MM.1S (cell line): ENCODE results near the gene DPM2.

Experiments
- DNase-seq: peaks from one replicate; pipeline ENCODE4 v3.0.0-alpha.2; 2015
- H2AFZ ChIP-seq: fragments of 300-600 bp; sonication (generic); 2 replicates; pipeline ENCODE4 v1.6.0; 2016; ENCODE audit warnings: antibody characterized with exemption, low read length
- H3F3A ChIP-seq: fragments of 300-600 bp; sonication (generic); 2 replicates; pipeline ENCODE4 v1.6.1; 2016; ENCODE audit warnings: mild to moderate bottlenecking, antibody characterized with exemption, low read length, moderate library complexity, mixed read lengths; ENCODE audit not compliant: insufficient read depth
- H3K27ac ChIP-seq: fragments of 300-600 bp; sonication (generic); 2 replicates; pipeline ENCODE4 v1.5.1; 2016; ENCODE audit warnings: mild to moderate bottlenecking, low read length
- H3K27me3 ChIP-seq: fragments of 300-600 bp; sonication (generic); replicated peaks from 2 replicates; pipeline ENCODE4 v1.6.0; 2016; ENCODE audit warnings: low read length; ENCODE audit not compliant: insufficient read depth
- H3K36me3 ChIP-seq: fragments of 300-600 bp; sonication (generic); replicated peaks from 2 replicates; pipeline ENCODE4 v1.6.1; 2016; ENCODE audit warnings: mild to moderate bottlenecking, low read length, mixed read lengths; ENCODE audit not compliant: insufficient read depth
- H3K4me1 ChIP-seq: fragments of 300-600 bp; sonication (generic); 2 replicates; pipeline ENCODE4 v1.6.1; 2016; ENCODE audit warnings: low read length, mixed read lengths
- H3K4me2 ChIP-seq: fragments of 300-600 bp; sonication (generic); 2 replicates; pipeline ENCODE4 v1.6.0; 2016; ENCODE audit warnings: low read depth, low read length
- H3K4me3 ChIP-seq: fragments of 300-600 bp; sonication (generic); 2 replicates; pipeline ENCODE4 v1.5.1; 2016; ENCODE audit warnings: low read length, mixed read lengths
- H3K79me2 ChIP-seq: fragments of 300-600 bp; sonication (generic); 2 replicates; pipeline ENCODE4 v1.6.1; 2016; ENCODE audit warnings: mixed run types, low read length, mixed read lengths
- H3K9ac ChIP-seq: fragments of 300-600 bp; sonication (generic); 2 replicates; pipeline ENCODE4 v1.6.1; 2016; ENCODE audit warnings: low read length, mixed read lengths
- H3K9me2 ChIP-seq: fragments of 300-600 bp; sonication (generic); replicated peaks from 2 replicates; pipeline ENCODE4 v1.6.1; 2016; ENCODE audit warnings: mild to moderate bottlenecking, low read length, mixed read lengths; ENCODE audit not compliant: insufficient read depth
- H3K9me3 ChIP-seq: fragments of 300-600 bp; sonication (generic); replicated peaks from 2 replicates; pipeline ENCODE4 v1.6.1; 2016; ENCODE audit warnings: mild to moderate bottlenecking, low read length, mixed read lengths; ENCODE audit not compliant: insufficient read depth
- H4K20me1 ChIP-seq: fragments of 300-600 bp; sonication (generic); 2 replicates; pipeline ENCODE4 v1.6.1; 2016; ENCODE audit warnings: mild to moderate bottlenecking, low read length, moderate library complexity, mixed read lengths; ENCODE audit not compliant: insufficient read depth
- EZH2 ChIP-seq: fragments of 300-600 bp; sonication (generic); optimal IDR thresholded peaks from 2 replicates; pipeline ENCODE3; 2017; ENCODE audit warnings: low read depth, mild to moderate bottlenecking, antibody characterized with exemption, low read length, mixed read lengths
- EZH2phosphoT487 ChIP-seq: fragments of 300-600 bp; sonication (generic); IDR thresholded peaks from 2 replicates; pipeline ENCODE4 v1.6.1; 2018; ENCODE audit warnings: antibody characterized with exemption, low read length
- TF ChIP-seq, protein P1 (sequence below): fragments of 300-600 bp; sonication (generic); IDR thresholded peaks from 2 replicates; pipeline ENCODE4 v1.5.1; 2016; ENCODE audit warnings: antibody characterized with exemption, low read length, mixed read lengths

DPM2 gene

GRCh38 chr9:127961155-127961490, 23.5 kb upstream of the DPM2 start:
- H3K4me2 ChIP-seq, result no peak overlapping the region
- TF ChIP-seq EZH2phosphoT487 (no peak), EZH2 (no peak)
- TF ChIP-seq, protein P1, sequence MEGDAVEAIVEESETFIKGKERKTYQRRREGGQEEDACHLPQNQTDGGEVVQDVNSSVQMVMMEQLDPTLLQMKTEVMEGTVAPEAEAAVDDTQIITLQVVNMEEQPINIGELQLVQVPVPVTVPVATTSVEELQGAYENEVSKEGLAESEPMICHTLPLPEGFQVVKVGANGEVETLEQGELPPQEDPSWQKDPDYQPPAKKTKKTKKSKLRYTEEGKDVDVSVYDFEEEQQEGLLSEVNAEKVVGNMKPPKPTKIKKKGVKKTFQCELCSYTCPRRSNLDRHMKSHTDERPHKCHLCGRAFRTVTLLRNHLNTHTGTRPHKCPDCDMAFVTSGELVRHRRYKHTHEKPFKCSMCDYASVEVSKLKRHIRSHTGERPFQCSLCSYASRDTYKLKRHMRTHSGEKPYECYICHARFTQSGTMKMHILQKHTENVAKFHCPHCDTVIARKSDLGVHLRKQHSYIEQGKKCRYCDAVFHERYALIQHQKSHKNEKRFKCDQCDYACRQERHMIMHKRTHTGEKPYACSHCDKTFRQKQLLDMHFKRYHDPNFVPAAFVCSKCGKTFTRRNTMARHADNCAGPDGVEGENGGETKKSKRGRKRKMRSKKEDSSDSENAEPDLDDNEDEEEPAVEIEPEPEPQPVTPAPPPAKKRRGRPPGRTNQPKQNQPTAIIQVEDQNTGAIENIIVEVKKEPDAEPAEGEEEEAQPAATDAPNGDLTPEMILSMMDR, result no peak
- no peak overlapping the region for H3K4me3 ChIP-seq
- H2AFZ ChIP-seq, result no peak overlapping the region
- H3K27me3 ChIP-seq, result no peaks in the 10 kb centered on the region
- H3K9me2 ChIP-seq, result no peaks in the 10 kb centered on the region
- H4K20me1 ChIP-seq, result no peaks in the 10 kb centered on the region; the same call in 1 of the 2 replicates
- no peak overlapping the region for H3K9ac ChIP-seq
- H3K79me2 ChIP-seq, result peaks cover 95% of the 10 kb centered on the region
- DNase-seq, result no peak
- H3K9me3 ChIP-seq, result no peaks in the 10 kb centered on the region
- peaks cover under 1% of the 10 kb centered on the region for H3K4me1 ChIP-seq
- peaks cover under 1% of the 10 kb centered on the region; the same call in 1 of the 2 replicates for H3F3A ChIP-seq
- H3K36me3 ChIP-seq, result no peaks in the 10 kb centered on the region
- no peak overlapping the region for H3K27ac ChIP-seq

DNA sequence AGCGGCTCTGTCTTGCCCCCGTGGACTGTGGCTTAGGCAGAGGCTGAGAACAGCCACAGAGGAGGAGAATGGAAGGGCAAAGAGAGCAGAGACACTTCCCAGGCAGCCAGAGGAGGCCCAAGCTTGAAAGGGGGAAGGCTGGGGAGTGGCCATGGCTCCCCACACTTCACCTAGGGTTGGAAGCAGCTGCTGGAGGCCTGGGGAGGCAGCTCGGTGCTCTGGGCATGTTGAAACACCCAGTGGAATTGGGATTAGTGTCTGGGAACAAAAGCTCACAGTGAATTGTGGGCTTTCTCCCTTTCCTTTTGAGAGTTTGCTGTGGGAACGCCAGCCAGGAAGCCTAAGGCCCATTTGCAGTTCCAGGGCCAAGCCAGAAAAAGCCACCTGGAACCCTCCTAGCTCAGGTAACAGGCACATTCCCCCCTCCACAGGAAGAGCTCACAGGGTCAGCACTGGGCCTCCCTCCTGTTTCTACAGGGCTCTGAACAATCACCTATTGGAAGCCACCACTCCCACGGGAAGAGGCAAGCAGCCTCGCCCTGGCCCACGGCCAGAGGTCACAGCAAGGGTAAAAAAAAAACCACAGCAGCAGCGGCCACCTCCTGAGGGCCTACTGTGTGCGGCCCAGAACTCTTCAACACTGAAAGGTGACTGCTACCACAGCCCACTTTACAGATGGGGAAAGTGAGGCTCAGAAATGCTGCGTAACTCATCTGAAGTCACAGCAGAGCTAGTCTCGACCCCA, 22.9 kb upstream of the DPM2 start:
- Histone ChIP-seq H3K9ac (no peak overlapping the region), H3K9me3 (no peaks in the 10 kb centered on the region), H4K20me1 (no peaks in the 10 kb centered on the region; the same call in 1 of the 2 replicates), H3K4me2 (no peak overlapping the region), H2AFZ (no peak overlapping the region), H3K27me3 (no peaks in the 10 kb centered on the region), H3K27ac (no peak overlapping the region), H3K4me3 (no peak overlapping the region), H3K36me3 (no peaks in the 10 kb centered on the region), H3K9me2 (no peaks in the 10 kb centered on the region), H3F3A (peaks cover 6% of the 10 kb centered on the region), H3K79me2 (peaks cover 95% of the 10 kb centered on the region), H3K4me1 (peaks cover 6% of the 10 kb centered on the region)
- no peak for TF ChIP-seq EZH2phosphoT487
- no peak for TF ChIP-seq EZH2
- TF ChIP-seq, protein P1, result no peak
- DNase-seq, result no peak

DNA sequence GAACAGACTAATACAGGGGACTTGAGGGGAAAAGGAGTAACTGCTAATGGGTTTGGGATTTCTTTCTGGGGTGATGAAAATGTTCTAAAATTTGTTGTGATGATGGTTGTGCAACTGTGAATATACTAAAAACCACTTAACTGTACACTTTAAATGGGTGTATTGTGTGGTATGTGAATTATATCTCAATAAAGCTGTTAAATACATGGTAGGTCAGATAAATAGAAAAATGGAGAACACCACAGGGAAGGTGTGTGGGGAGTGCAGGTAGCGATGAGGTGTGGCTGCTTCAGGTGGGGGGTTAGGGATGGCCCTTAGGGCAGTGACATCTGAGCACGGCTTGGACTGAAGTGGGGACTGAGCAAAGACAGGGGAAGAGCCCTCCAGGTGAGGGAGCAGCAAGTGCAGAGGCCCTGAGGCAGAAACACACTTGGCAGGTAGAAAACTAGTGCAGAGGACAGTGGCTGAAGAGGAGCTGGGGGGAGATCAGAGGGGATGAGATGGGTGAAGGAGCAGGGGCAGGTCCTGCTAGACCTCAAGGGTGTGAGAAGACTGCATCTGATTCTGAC, 22.3 kb upstream of the DPM2 start:
- TF ChIP-seq EZH2phosphoT487, result no peak
- no peak for TF ChIP-seq EZH2
- TF ChIP-seq, protein P1, result no peak
- H3K27ac ChIP-seq, result no peak overlapping the region
- no peak overlapping the region for H3K4me2 ChIP-seq
- no peaks in the 10 kb centered on the region for H3K9me3 ChIP-seq
- H4K20me1 ChIP-seq, result no peaks in the 10 kb centered on the region
- H3K9ac ChIP-seq, result no peak overlapping the region
- H3K27me3 ChIP-seq, result no peaks in the 10 kb centered on the region
- peaks cover 93% of the 10 kb centered on the region for H3K79me2 ChIP-seq
- no peaks in the 10 kb centered on the region for H3K36me3 ChIP-seq
- peaks cover 12% of the 10 kb centered on the region for H3K4me1 ChIP-seq
- H3K9me2 ChIP-seq, result no peaks in the 10 kb centered on the region
- no peak overlapping the region for H3K4me3 ChIP-seq
- peaks cover 8% of the 10 kb centered on the region for H3F3A ChIP-seq
- no peak overlapping the region for H2AFZ ChIP-seq
- no peak for DNase-seq
